ENCODE measurements around the gene KCNT2.

KCNT2 gene

GRCh38 chr1:196628838-196629237, 20.6 kb upstream of the KCNT2 start:
- CTCF ChIA-PET = interaction anchor here (0.7 kb wide), 2 partner anchors 271 to 500 kb away, joined by 3 read pairs; no protein-coding TSS in a partner anchor
- Histone ChIP-seq H3K36me3 (ENCODE audit: control insufficient read depth in 2 of 2, insufficient read depth in 1 of 2, low read length in 2 of 2) (no peaks in the 10 kb centered on the region), H3K4me3 (ENCODE audit: low read depth, low read length) (no peak overlapping the region), H3K9me3 (ENCODE audit: control insufficient read depth, insufficient read depth, low read depth, low read length) (no peaks in the 10 kb centered on the region), H3K4me1 (ENCODE audit: control insufficient read depth, insufficient read depth, low read length) (no peaks in the 10 kb centered on the region), H3K27ac (ENCODE audit: extremely low read depth, low read depth, low read length) (no peak overlapping the region)
- POLR2A ChIA-PET = no interaction called here
- TF ChIP-seq ZXDB (tag by site-specific recombination; IDR thresholded peaks at IDR 0.05) = no peak
- no peak for TF ChIP-seq BCL11A (tag by site-specific recombination; IDR thresholded peaks at IDR 0.05; ENCODE audit: low read depth)
- TF ChIP-seq ZNF701 (tag by site-specific recombination; IDR thresholded peaks at IDR 0.05) = no peak
- no peak for TF ChIP-seq ZNF48 (tag by site-specific recombination; IDR thresholded peaks at IDR 0.05)
- no peak for TF ChIP-seq ZNF433 (tag by site-specific recombination; IDR thresholded peaks at IDR 0.05; ENCODE audit: low read depth)
- no peak for TF ChIP-seq KLF17 (tag by site-specific recombination; IDR thresholded peaks at IDR 0.05)
- no peak for TF ChIP-seq ZNF571 (tag by site-specific recombination; IDR thresholded peaks at IDR 0.05)
- TF ChIP-seq SETDB1 (IDR thresholded peaks at IDR 0.05; ENCODE audit: insufficient read length, low read length) = peak; percentile 32

- CTCF ChIA-PET = interaction anchor here (0.7 kb wide), 1 partner anchor 38 kb away, joined by 3 read pairs; no protein-coding TSS in a partner anchor
- no peak for TF ChIP-seq ZNF239 (tag by site-specific recombination; IDR thresholded peaks at IDR 0.05)
- POLR2A ChIA-PET = no interaction called here
- no peak overlapping the region for H3K4me3 ChIP-seq (ENCODE audit: low read depth, low read length)
- H3K36me3 ChIP-seq (ENCODE audit: control insufficient read depth in 2 of 2, insufficient read depth in 1 of 2, low read length in 2 of 2) = no peaks in the 10 kb centered on the region
- no peaks in the 10 kb centered on the region for H3K4me1 ChIP-seq (ENCODE audit: control insufficient read depth, insufficient read depth, low read length)
- no peaks in the 10 kb centered on the region for H3K9me3 ChIP-seq (ENCODE audit: control insufficient read depth, insufficient read depth, low read depth, low read length)
- H3K27ac ChIP-seq (ENCODE audit: extremely low read depth, low read depth, low read length) = no peak overlapping the region
Measured at GRCh38 chr1:196623079-196623478, 14.8 kb upstream of the KCNT2 start.

GRCh38 chr1:196619721-196620120, 11.5 kb upstream of the KCNT2 start:
- H3K36me3 ChIP-seq (ENCODE audit: control insufficient read depth in 2 of 2, insufficient read depth in 1 of 2, low read length in 2 of 2) = no peaks in the 10 kb centered on the region
- ChIA-PET POLR2A (no interaction called here), CTCF (no interaction called here)
- H3K4me3 ChIP-seq (ENCODE audit: low read depth, low read length) = no peak overlapping the region
- no peaks in the 10 kb centered on the region for H3K9me3 ChIP-seq (ENCODE audit: control insufficient read depth, insufficient read depth, low read depth, low read length)
- TF ChIP-seq ZNF530 (tag by site-specific recombination; IDR thresholded peaks at IDR 0.05; ENCODE audit: low read depth) (no peak), ZNF785 (tag by site-specific recombination; IDR thresholded peaks at IDR 0.05) (no peak)
- no peak overlapping the region for H3K27ac ChIP-seq (ENCODE audit: extremely low read depth, low read depth, low read length)
- H3K4me1 ChIP-seq (ENCODE audit: control insufficient read depth, insufficient read depth, low read length) = no peaks in the 10 kb centered on the region

- Histone ChIP-seq H3K27ac (ENCODE audit: extremely low read depth, low read depth, low read length) (no peak overlapping the region), H3K36me3 (ENCODE audit: control insufficient read depth in 2 of 2, insufficient read depth in 1 of 2, low read length in 2 of 2) (no peaks in the 10 kb centered on the region), H3K4me3 (ENCODE audit: low read depth, low read length) (no peak overlapping the region), H3K9me3 (ENCODE audit: control insufficient read depth, insufficient read depth, low read depth, low read length) (no peaks in the 10 kb centered on the region), H3K4me1 (ENCODE audit: control insufficient read depth, insufficient read depth, low read length) (no peaks in the 10 kb centered on the region)
- TF ChIP-seq ZNF174 (tag by site-specific recombination; IDR thresholded peaks at IDR 0.05) (no peak), HOXC10 (CRISPR knock-in tag; IDR thresholded peaks at IDR 0.05) (no peak), ZNF521 (tag by site-specific recombination; IDR thresholded peaks at IDR 0.05) (no peak), ZNF155 (tag by site-specific recombination; IDR thresholded peaks at IDR 0.05) (no peak), ZBTB8A (tag by site-specific recombination; IDR thresholded peaks at IDR 0.05) (no peak)
- ChIA-PET POLR2A (no interaction called here), CTCF (no interaction called here)
Measured at GRCh38 chr1:196611873-196612272, 3.6 kb upstream of the KCNT2 start.

- Histone ChIP-seq H3K9me3 (ENCODE audit: control insufficient read depth, insufficient read depth, low read depth, low read length) (no peaks in the 10 kb centered on the region), H3K4me1 (ENCODE audit: control insufficient read depth, insufficient read depth, low read length) (no peaks in the 10 kb centered on the region), H3K27ac (ENCODE audit: extremely low read depth, low read depth, low read length) (no peak overlapping the region), H3K36me3 (ENCODE audit: control insufficient read depth in 2 of 2, insufficient read depth in 1 of 2, low read length in 2 of 2) (no peaks in the 10 kb centered on the region), H3K4me3 (ENCODE audit: low read depth, low read length) (no peak overlapping the region)
- CTCF ChIA-PET = no interaction called here
- POLR2A ChIA-PET = no interaction called here
- TF ChIP-seq ZNF76 (tag by site-specific recombination; IDR thresholded peaks at IDR 0.05; ENCODE audit: borderline replicate concordance, low read depth) (no peak), ZBTB26 (tag by site-specific recombination; optimal IDR thresholded peaks at IDR 0.05) (no peak), IKZF3 (tag by site-specific recombination; IDR thresholded peaks at IDR 0.05) (no peak), PRDM1 (tag by site-specific recombination; IDR thresholded peaks at IDR 0.05) (no peak), ZNF48 (tag by site-specific recombination; IDR thresholded peaks at IDR 0.05) (no peak), GFI1B (tag by site-specific recombination; IDR thresholded peaks at IDR 0.05) (no peak), ZNF26 (tag by site-specific recombination; IDR thresholded peaks at IDR 0.05) (no peak), ZNF623 (tag by site-specific recombination; IDR thresholded peaks at IDR 0.05) (no peak), ZNF423 (tag by site-specific recombination; IDR thresholded peaks at IDR 0.05) (no peak)
Measured at GRCh38 chr1:196609370-196609737, 1.1 kb upstream of the KCNT2 start.
